IPS-NIHi7 (cell line): ENCODE results near the gene GZMM.
A peak's percentile ranks its signal among the peaks of the same experiment; 100 is the strongest.

Experiments
- DNase-seq: peaks from one replicate; pipeline ENCODE4 v3.0.0; 2012; ENCODE audit warnings: mixed read lengths; ENCODE audit errors: extremely low spot score

GZMM gene

GRCh38 chr19:543910-544608 is at the start of gene GZMM:
TSS of gene GZMM (plus strand) at chr19:544053. CDS start at chr19:544072, 19 bp downstream.
- DNase-seq = no peak

GRCh38 chr19:494171-495080 is 49.4 kb upstream of the GZMM start:
- peak; percentile 20 for DNase-seq

- DNase-seq = no peak
Measured at GRCh38 chr19:495081-495401, 48.8 kb upstream of the GZMM start.

- DNase-seq = peak; percentile 68
Measured at GRCh38 chr19:495402-496111, 48.3 kb upstream of the GZMM start.

GRCh38 chr19:496112-496665 is 47.7 kb upstream of the GZMM start, which contains the start of gene MADCAM1:
TSS of gene MADCAM1 (plus strand) at chr19:496486. CDS start at chr19:496500, 14 bp downstream.
- peak; percentile 31 for DNase-seq

- no peak for DNase-seq
Measured at GRCh38 chr19:496986-497385, 46.9 kb upstream of the GZMM start.

GRCh38 chr19:497491-497868 is 46.4 kb upstream of the GZMM start:
- DNase-seq = peak; percentile 24

- DNase-seq = peak; percentile 10
Measured at GRCh38 chr19:497869-498510, 45.9 kb upstream of the GZMM start.

- peak; percentile 18 for DNase-seq
Measured at GRCh38 chr19:498511-498891, 45.4 kb upstream of the GZMM start.

- DNase-seq = no peak
Measured at GRCh38 chr19:498977-499623, 44.8 kb upstream of the GZMM start.

- no peak for DNase-seq
Measured at GRCh38 chr19:501646-502045, 42.2 kb upstream of the GZMM start.

- no peak for DNase-seq
Measured at GRCh38 chr19:504616-505015, 39.2 kb upstream of the GZMM start.

GRCh38 chr19:506404-507285 is 37.2 kb upstream of the GZMM start:
- peak; percentile 93 for DNase-seq

- DNase-seq = peak; percentile 79
Measured at GRCh38 chr19:507286-508203, 36.3 kb upstream of the GZMM start, which contains the start of gene TPGS1. TSS of gene TPGS1 (plus strand) at chr19:507497. CDS start at chr19:507507, 10 bp downstream.

- DNase-seq = no peak
Measured at GRCh38 chr19:508204-509150, 35.4 kb upstream of the GZMM start.

- DNase-seq = peak; percentile 83
Measured at GRCh38 chr19:510606-511100, 33.2 kb upstream of the GZMM start.

- DNase-seq = peak; percentile 60
Measured at GRCh38 chr19:511101-511851, 32.6 kb upstream of the GZMM start.
